K562 (cell line): Measurements from ENCODE around the gene FSTL3. TPM values are rescaled to one million over a fixed set of nuclear protein-coding genes. Genes with fewer than 3 reads are reported as not detected.

Experiments
- ATF6 ChIP-seq: sonication (generic); formaldehyde crosslinking; IDR thresholded peaks from 2 replicates; pipeline ENCODE4 v1.4.0; 2020; ENCODE audit warnings: mild to moderate bottlenecking, missing genetic modification reagents
- C11orf30 ChIP-seq: fragments of 450-650 bp; IDR thresholded peaks from 2 replicates; pipeline ENCODE4 v1.6.1; 2016; ENCODE audit warnings: low read depth, mild to moderate bottlenecking
- CBFA2T3 ChIP-seq: fragments of 450-650 bp; IDR thresholded peaks from 2 replicates; pipeline ENCODE4 v1.6.1; 2017
- DMBX1 ChIP-seq: fragments of 250-450 bp; sonication (Bioruptor Pico); IDR thresholded peaks from 2 replicates; pipeline ENCODE4 v1.8.0; 2022; ENCODE audit warnings: inconsistent platforms, mild to moderate bottlenecking, moderate library complexity, borderline replicate concordance
- E2F6 ChIP-seq, 2 experiments: IDR thresholded peaks; 2 replicates each; pipeline ENCODE4 v1.6.1; 2011; ENCODE audit warnings: borderline replicate concordance in 1 of 2, control low read depth in 1 of 2, low read depth in 1 of 2, low read length in 1 of 2, mild to moderate bottlenecking in 1 of 2, mixed read lengths in 1 of 2, moderate library complexity in 1 of 2; ENCODE audit not compliant: insufficient read depth in 1 of 2, insufficient read length in 1 of 2, poor library complexity in 1 of 2, severe bottlenecking in 1 of 2; ENCODE audit errors: extremely low read depth in 1 of 2
- ELF1 ChIP-seq: fragments of 200-800 bp; sonication (Bioruptor generic); IDR thresholded peaks from 2 replicates; pipeline ENCODE4 v1.6.1; 2016; ENCODE audit warnings: missing genetic modification characterization, missing compliant biosample characterization
- HMGN3 ChIP-seq: IDR thresholded peaks from 2 replicates; pipeline ENCODE4 v1.6.1; 2011; ENCODE audit warnings: borderline replicate concordance, low read depth, mild to moderate bottlenecking, mixed read lengths, low read length; ENCODE audit not compliant: insufficient read length; ENCODE audit errors: extremely low read depth
- ILK ChIP-seq: fragments of 450-650 bp; IDR thresholded peaks from 2 replicates; pipeline ENCODE4 v1.6.1; 2016; ENCODE audit warnings: missing genetic modification characterization, low read depth, mild to moderate bottlenecking, missing compliant biosample characterization, moderate library complexity, borderline replicate concordance
- KDM1A ChIP-seq, 2 experiments: fragments of 450-650 bp; IDR thresholded peaks; 2 replicates each; pipeline ENCODE4 v1.6.1; 2016; ENCODE audit warnings: mild to moderate bottlenecking in 2 of 2
- MAFG ChIP-seq: fragments of 450-650 bp; conservative IDR thresholded peaks from 2 replicates; pipeline ENCODE4 v1.6.1; 2016; ENCODE audit warnings: missing genetic modification characterization, missing compliant biosample characterization
- MTA3 ChIP-seq: fragments of 450-650 bp; formaldehyde crosslinking; IDR thresholded peaks from 2 replicates; pipeline ENCODE4 v1.6.1; 2017; ENCODE audit warnings: mild to moderate bottlenecking, borderline replicate concordance
- PCBP1 ChIP-seq: fragments of 200-400 bp; formaldehyde crosslinking; IDR thresholded peaks from 2 replicates; pipeline ENCODE4 v1.6.1; 2018; ENCODE audit warnings: mild to moderate bottlenecking, low read depth, low read length; ENCODE audit not compliant: poor library complexity, severe bottlenecking
- POLR2B ChIP-seq: fragments of 450-650 bp; IDR thresholded peaks from 2 replicates; pipeline ENCODE4 v1.6.1; 2018; ENCODE audit warnings: low read depth; ENCODE audit not compliant: partially characterized antibody
- ZBTB7A ChIP-seq: IDR thresholded peaks from 2 replicates; pipeline ENCODE4 v1.6.1; 2011; ENCODE audit warnings: low read depth, mild to moderate bottlenecking, low read length, moderate library complexity, borderline replicate concordance; ENCODE audit not compliant: control insufficient read depth
- ZNF174 ChIP-seq: fragments of 250-450 bp; sonication (Bioruptor Pico); IDR thresholded peaks from 2 replicates; pipeline ENCODE4 v1.4.0; 2020; ENCODE audit warnings: mild to moderate bottlenecking
- ZNF57 ChIP-seq: fragments of 450-650 bp; formaldehyde crosslinking; IDR thresholded peaks from 2 replicates; pipeline ENCODE4 v1.4.0; 2020; ENCODE audit warnings: mild to moderate bottlenecking, moderate library complexity
- ZNF644 ChIP-seq: fragments of 200-800 bp; sonication (Bioruptor generic); IDR thresholded peaks from 2 replicates; pipeline ENCODE4 v1.6.1; 2016; ENCODE audit warnings: low read depth, missing genetic modification characterization, missing compliant biosample characterization
- ZNF766 ChIP-seq: fragments of 200-800 bp; sonication (Bioruptor generic); conservative IDR thresholded peaks from 2 replicates; pipeline ENCODE4 v1.6.1; 2016; ENCODE audit warnings: missing genetic modification characterization, missing compliant biosample characterization
- polyA plus RNA-seq, 8 experiments: library from polyadenylated mRNA; depleted of rRNA in 4 of 8; stranded (reverse) in 5 of 8; unstranded in 3 of 8; fragments of >200 nt; fragmentation: Nextera tagmentation in 2 of 8; fragmentation: Illumina TruSeq in 1 of 8; extraction: Ambion mirVana in 2 of 8; extraction: Trizol in 1 of 8; gene quantifications; 2 replicates each; pipeline versions ENCODE4 v1.2.1 to v1.2.3, GENCODE V29; 2011 to 2014; ENCODE audit warnings: inconsistent platforms in 1 of 8, missing spikeins in 1 of 8
- total RNA-seq, 7 experiments: library from RNA; depleted of rRNA in 6 of 7; stranded (reverse); fragments of >200 nt in 6 of 7; fragmentation: Illumina TruSeq in 2 of 7; extraction: Trizol in 2 of 7; gene quantifications; 2 replicates each; pipeline versions ENCODE4 v1.2.1 to v1.2.3, GENCODE V29; 2011 to 2021; ENCODE audit warnings: low replicate concordance in 1 of 7
- TF ChIP-seq, protein P1 (sequence below): fragments of 200-800 bp; sonication (Bioruptor generic); IDR thresholded peaks from 2 replicates; pipeline ENCODE4 v1.6.1; 2017; ENCODE audit warnings: missing genetic modification characterization, missing compliant biosample characterization
- TF ChIP-seq, protein P2 (sequence below): fragments of 250-450 bp; sonication (Bioruptor Pico); IDR thresholded peaks from 2 replicates; pipeline ENCODE4 v1.9.0; 2021; ENCODE audit warnings: mild to moderate bottlenecking

The FSTL3 gene
- total and polyA plus RNA-seq, 9 of the 15 experiments (the other 6 are each of a cell fraction or from before 2014, with no cell fraction given) = 0.35 to 6.8 (median 4.2) TPM; not detected in 1

GRCh38 chr19:703651-704446 is 27.7 kb downstream of the FSTL3 start (continued):
- TF ChIP-seq ZNF174 (CRISPR knock-in tag) = no peak
- no peak for TF ChIP-seq CBFA2T3
- TF ChIP-seq C11orf30 = no peak
- TF ChIP-seq, protein P1, sequence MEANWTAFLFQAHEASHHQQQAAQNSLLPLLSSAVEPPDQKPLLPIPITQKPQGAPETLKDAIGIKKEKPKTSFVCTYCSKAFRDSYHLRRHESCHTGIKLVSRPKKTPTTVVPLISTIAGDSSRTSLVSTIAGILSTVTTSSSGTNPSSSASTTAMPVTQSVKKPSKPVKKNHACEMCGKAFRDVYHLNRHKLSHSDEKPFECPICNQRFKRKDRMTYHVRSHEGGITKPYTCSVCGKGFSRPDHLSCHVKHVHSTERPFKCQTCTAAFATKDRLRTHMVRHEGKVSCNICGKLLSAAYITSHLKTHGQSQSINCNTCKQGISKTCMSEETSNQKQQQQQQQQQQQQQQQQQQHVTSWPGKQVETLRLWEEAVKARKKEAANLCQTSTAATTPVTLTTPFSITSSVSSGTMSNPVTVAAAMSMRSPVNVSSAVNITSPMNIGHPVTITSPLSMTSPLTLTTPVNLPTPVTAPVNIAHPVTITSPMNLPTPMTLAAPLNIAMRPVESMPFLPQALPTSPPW (CRISPR knock-in tag) = peak; percentile 75
- peak; percentile 91 for TF ChIP-seq ZBTB7A
- TF ChIP-seq ZNF57 = no peak
- TF ChIP-seq ILK (tag) = no peak
- TF ChIP-seq KDM1A (IDR thresholded peaks at IDR 0.05) = no peak
- peak; percentile 82 for TF ChIP-seq ELF1 (tag)
- peak; percentile 65 for TF ChIP-seq POLR2B
- 0 out of 2 replicates have a peak, but pooled peaks have one; percentile 17 for TF ChIP-seq ZNF766 (CRISPR knock-in tag)
- TF ChIP-seq ATF6 (CRISPR knock-in tag) = no peak
- TF ChIP-seq HMGN3 = peak; percentile 60
- no peak for TF ChIP-seq MAFG (tag)
- TF ChIP-seq, protein P2, sequence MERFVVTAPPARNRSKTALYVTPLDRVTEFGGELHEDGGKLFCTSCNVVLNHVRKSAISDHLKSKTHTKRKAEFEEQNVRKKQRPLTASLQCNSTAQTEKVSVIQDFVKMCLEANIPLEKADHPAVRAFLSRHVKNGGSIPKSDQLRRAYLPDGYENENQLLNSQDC = no peak
- TF ChIP-seq PCBP1 = no peak
- no peak for TF ChIP-seq ZNF644 (tag)
- no peak for TF ChIP-seq DMBX1 (CRISPR knock-in tag)
- 0 out of 2 replicates have a peak, but pooled peaks have one; percentile 20 for TF ChIP-seq MTA3
- peak; percentile 23 to 90 for TF ChIP-seq E2F6 (IDR thresholded peaks at IDR 0.05; ENCODE audit: borderline replicate concordance in 1 of 2, extremely low read depth in 1 of 2, insufficient read depth in 1 of 2, insufficient read length in 1 of 2, low read depth in 1 of 2, low read length in 1 of 2, poor library complexity in 1 of 2, severe bottlenecking in 1 of 2)
